Large intestine (tissue), 3 donors: Measurements from ENCODE around the gene ZNF714. TPM values are rescaled to one million over a fixed set of nuclear protein-coding genes. Genes with fewer than 3 reads are reported as not detected.

Experiments used
- DNase-seq, 2 donors: peaks; one replicate each; pipeline versions ENCODE4 v3.0.0 to v3.0.0-alpha.2; 2013
- H3K27ac ChIP-seq: one replicate; pipeline ENCODE4 v1.5.1; 2013; ENCODE audit warnings: low read length
- H3K27me3 ChIP-seq: 2 replicates; pipeline ENCODE4 v1.6.1; 2013; ENCODE audit warnings: low read length; ENCODE audit not compliant: control insufficient read depth, insufficient read depth
- H3K36me3 ChIP-seq: 2 replicates; pipeline ENCODE4 v1.6.1; 2013; ENCODE audit warnings: low read length; ENCODE audit not compliant: control insufficient read depth, insufficient read depth
- H3K4me1 ChIP-seq: one replicate; pipeline ENCODE4 v1.6.1; 2013; ENCODE audit warnings: low read length; ENCODE audit not compliant: control insufficient read depth, insufficient read depth
- H3K4me3 ChIP-seq: one replicate; pipeline ENCODE4 v1.5.1; 2013; ENCODE audit warnings: low read length
- H3K9me3 ChIP-seq: one replicate; pipeline ENCODE4 v1.6.1; 2013; ENCODE audit warnings: mild to moderate bottlenecking, low read depth, low read length, moderate library complexity; ENCODE audit not compliant: control insufficient read depth
- WGBS: methylation state at CpG from one replicate; pipeline ENCODE4 v1.1.5; 2013; ENCODE audit warnings: low lambda C conversion rate; ENCODE audit not compliant: insufficient coverage; 5-methylcytosine and 5-hydroxymethylcytosine counted together
- polyA plus RNA-seq: library from polyadenylated mRNA; unstranded; fragments of 120-200 nt; gene quantifications from one replicate; pipeline ENCODE4 v1.2.1, GENCODE V29; 2013

ZNF714 gene
- polyA plus RNA-seq, 1 donor = 17.0 TPM

GRCh38 chr19:21149877-21150276, 67.9 kb downstream of the ZNF714 start:
- Histone ChIP-seq H3K27ac (no peak overlapping the region), H3K9me3 (no peaks in the 10 kb centered on the region), H3K27me3 (no peaks in the 10 kb centered on the region), H3K36me3 (peaks cover 49% of the 10 kb centered on the region), H3K4me3 (no peak overlapping the region), H3K4me1 (no peaks in the 10 kb centered on the region)
- DNase-seq = no peak
- WGBS = no CpG with 5 or more reads among the region's 6 CpGs

- no peak for DNase-seq
- Histone ChIP-seq H3K27ac (no peak overlapping the region), H3K4me1 (no peaks in the 10 kb centered on the region), H3K9me3 (no peaks in the 10 kb centered on the region), H3K27me3 (no peaks in the 10 kb centered on the region), H3K4me3 (no peak overlapping the region), H3K36me3 (peaks cover 45% of the 10 kb centered on the region)
- WGBS = no CpG with 5 or more reads among the region's 1 CpG
Measured at GRCh38 chr19:21151460-21151859, 69.5 kb downstream of the ZNF714 start.

GRCh38 chr19:21158523-21159135, 76.6 kb downstream of the ZNF714 start:
- Histone ChIP-seq H3K4me3 (no peak overlapping the region), H3K4me1 (no peaks in the 10 kb centered on the region), H3K27ac (no peak overlapping the region), H3K9me3 (peaks cover 5% of the 10 kb centered on the region), H3K36me3 (peaks cover 24% of the 10 kb centered on the region), H3K27me3 (no peaks in the 10 kb centered on the region)
- WGBS = no CpG with 5 or more reads among the region's 1 CpG
- DNase-seq = no peak

GRCh38 chr19:21164541-21164940, 82.5 kb downstream of the ZNF714 start:
- no peak for DNase-seq
- Histone ChIP-seq H3K27me3 (no peaks in the 10 kb centered on the region), H3K36me3 (peaks cover 34% of the 10 kb centered on the region), H3K27ac (no peak overlapping the region), H3K4me3 (no peak overlapping the region), H3K9me3 (no peaks in the 10 kb centered on the region), H3K4me1 (no peaks in the 10 kb centered on the region)
- no CpG with 5 or more reads among the region's 5 CpGs for WGBS

- WGBS = 92% methylated on average over 2 of the region's 2 CpGs
- Histone ChIP-seq H3K27me3 (no peaks in the 10 kb centered on the region), H3K36me3 (peaks cover 32% of the 10 kb centered on the region), H3K4me1 (no peaks in the 10 kb centered on the region), H3K9me3 (no peaks in the 10 kb centered on the region), H3K4me3 (no peak overlapping the region), H3K27ac (no peak overlapping the region)
- no peak for DNase-seq
Measured at GRCh38 chr19:21166436-21166835, 84.4 kb downstream of the ZNF714 start.

Other genes starting within 250 kb of the ZNF714 start
- 9.1 TPM for gene ZNF85, start 159.0 kb upstream of the ZNF714 start, polyA plus RNA-seq
- gene ZNF430, start 61.5 kb upstream of the ZNF714 start, polyA plus RNA-seq = 10.0 TPM
- 31.1 TPM for gene ZNF431, start 59.8 kb downstream of the ZNF714 start, polyA plus RNA-seq
- gene ZNF708, start 247.2 kb downstream of the ZNF714 start, polyA plus RNA-seq = 20.4 TPM